ENCODE data around the gene COBLL1.

DNA sequence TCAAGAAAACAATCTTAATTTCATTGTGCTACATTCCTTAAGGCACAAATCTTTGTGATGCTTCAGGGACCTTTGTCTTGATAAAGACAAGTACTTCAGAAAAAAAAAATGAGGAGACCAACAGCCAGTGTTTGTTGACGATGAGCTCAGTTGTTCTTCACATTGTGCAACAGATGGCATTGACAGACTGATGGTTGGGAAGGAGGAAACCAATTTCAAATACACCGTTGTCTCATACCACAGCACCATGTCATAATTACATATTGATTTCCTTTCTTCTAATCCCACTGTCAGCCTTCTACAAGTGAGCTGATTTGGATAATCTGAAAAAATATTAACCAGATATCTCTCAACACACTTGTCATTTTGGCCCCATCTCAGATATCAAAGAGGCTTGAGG, 166.6 kb downstream of the COBLL1 start:
- TF ChIP-seq, protein P1, sequence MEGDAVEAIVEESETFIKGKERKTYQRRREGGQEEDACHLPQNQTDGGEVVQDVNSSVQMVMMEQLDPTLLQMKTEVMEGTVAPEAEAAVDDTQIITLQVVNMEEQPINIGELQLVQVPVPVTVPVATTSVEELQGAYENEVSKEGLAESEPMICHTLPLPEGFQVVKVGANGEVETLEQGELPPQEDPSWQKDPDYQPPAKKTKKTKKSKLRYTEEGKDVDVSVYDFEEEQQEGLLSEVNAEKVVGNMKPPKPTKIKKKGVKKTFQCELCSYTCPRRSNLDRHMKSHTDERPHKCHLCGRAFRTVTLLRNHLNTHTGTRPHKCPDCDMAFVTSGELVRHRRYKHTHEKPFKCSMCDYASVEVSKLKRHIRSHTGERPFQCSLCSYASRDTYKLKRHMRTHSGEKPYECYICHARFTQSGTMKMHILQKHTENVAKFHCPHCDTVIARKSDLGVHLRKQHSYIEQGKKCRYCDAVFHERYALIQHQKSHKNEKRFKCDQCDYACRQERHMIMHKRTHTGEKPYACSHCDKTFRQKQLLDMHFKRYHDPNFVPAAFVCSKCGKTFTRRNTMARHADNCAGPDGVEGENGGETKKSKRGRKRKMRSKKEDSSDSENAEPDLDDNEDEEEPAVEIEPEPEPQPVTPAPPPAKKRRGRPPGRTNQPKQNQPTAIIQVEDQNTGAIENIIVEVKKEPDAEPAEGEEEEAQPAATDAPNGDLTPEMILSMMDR (IDR thresholded peaks at IDR 0.05): no peak
- TF ChIP-seq POLR2AphosphoS5 (IDR thresholded peaks at IDR 0.05; ENCODE audit: low read depth, low read length): no peak

All from Panc1 (cell line).